Measurements from ENCODE around the gene ZFP3. TPM values are rescaled to one million over a fixed set of nuclear protein-coding genes. Genes with fewer than 3 reads are reported as not detected.

Gene ZFP3
- total and polyA plus RNA-seq, 4 donors, result 2.3 to 7.3 (median 3.7) TPM

DNA sequence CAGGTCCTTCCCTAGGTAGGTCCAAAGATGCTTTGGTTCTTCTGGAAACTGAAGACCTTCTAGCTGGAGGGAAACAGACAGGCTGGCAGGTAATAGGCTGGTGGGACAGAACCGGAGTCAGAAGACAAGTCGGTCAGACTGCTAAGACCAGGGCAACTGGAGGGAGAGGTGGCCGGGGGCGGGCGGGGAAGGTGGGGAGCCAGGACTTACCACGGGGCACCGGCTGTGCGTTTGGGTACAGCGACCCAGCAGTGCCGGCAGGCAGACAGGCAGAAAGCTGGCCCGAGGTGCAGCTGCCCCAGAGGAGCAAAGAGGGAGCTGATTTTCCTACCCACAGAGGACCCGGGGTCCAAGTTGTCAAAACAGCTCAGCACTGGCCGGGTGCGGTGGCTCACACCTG lies 43.6 kb upstream of the ZFP3 start:
- DNase-seq (no peak), ATAC-seq (ENCODE audit: insufficient read depth, low FRiP score) (no peak)
- no peak overlapping the region for H3K27ac ChIP-seq (ENCODE audit: low read depth in 1 of 2, low read length in 1 of 2)
- H3K9me3 ChIP-seq (ENCODE audit: control insufficient read depth in 4 of 4, insufficient read depth in 3 of 4, low read length in 3 of 4), result no peaks in the 10 kb centered on the region
- 82 to 92% methylated on average over 14 of the region's 14 CpGs for WGBS, 2 donors
- TF ChIP-seq, protein P1, sequence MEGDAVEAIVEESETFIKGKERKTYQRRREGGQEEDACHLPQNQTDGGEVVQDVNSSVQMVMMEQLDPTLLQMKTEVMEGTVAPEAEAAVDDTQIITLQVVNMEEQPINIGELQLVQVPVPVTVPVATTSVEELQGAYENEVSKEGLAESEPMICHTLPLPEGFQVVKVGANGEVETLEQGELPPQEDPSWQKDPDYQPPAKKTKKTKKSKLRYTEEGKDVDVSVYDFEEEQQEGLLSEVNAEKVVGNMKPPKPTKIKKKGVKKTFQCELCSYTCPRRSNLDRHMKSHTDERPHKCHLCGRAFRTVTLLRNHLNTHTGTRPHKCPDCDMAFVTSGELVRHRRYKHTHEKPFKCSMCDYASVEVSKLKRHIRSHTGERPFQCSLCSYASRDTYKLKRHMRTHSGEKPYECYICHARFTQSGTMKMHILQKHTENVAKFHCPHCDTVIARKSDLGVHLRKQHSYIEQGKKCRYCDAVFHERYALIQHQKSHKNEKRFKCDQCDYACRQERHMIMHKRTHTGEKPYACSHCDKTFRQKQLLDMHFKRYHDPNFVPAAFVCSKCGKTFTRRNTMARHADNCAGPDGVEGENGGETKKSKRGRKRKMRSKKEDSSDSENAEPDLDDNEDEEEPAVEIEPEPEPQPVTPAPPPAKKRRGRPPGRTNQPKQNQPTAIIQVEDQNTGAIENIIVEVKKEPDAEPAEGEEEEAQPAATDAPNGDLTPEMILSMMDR (IDR thresholded peaks at IDR 0.05; ENCODE audit: control extremely low read depth, extremely low read depth), result no peak
- H3K36me3 ChIP-seq (ENCODE audit: control insufficient read depth in 4 of 4, insufficient read depth in 4 of 4, low read length in 4 of 4), result no peaks in the 10 kb centered on the region
- peaks cover 0 to 12% (median 0%) of the 10 kb centered on the region in 3 donors for H3K27me3 ChIP-seq (ENCODE audit: control insufficient read depth in 3 of 3, insufficient read depth in 3 of 3, low read length in 2 of 3)
- peaks cover 0 to 5% (median 0%) of the 10 kb centered on the region in 5 donors for H3K4me1 ChIP-seq (ENCODE audit: control insufficient read depth in 5 of 5, insufficient read depth in 5 of 5, low read length in 5 of 5)
- no peak overlapping the region for H3K4me3 ChIP-seq
- no peak overlapping the region for H3K9ac ChIP-seq (ENCODE audit: insufficient read depth in 1 of 2, low read length in 2 of 2)

DNA sequence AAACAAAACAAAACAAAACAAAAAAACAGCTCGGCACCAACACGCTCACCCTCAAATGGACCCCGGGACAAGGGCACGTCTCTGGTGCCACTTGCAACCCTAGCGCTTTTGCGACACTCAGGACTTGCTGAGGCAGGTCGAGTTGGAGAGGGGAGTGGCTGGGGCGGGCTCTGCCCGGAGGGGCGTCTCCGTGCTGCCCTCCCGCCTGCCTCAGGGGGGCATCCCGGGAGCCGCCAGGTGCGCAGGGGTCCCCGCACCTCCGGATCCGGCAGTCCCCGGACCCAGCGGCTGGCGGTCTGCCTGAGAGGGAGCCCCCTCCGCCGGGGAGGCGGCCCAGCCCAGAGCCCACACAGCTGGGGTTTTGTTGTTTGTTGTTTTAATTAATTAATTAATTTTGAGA lies 43.0 kb upstream of the ZFP3 start, which contains the start of gene SLC52A1:
Gene SLC52A1, minus strand, starts transcription at position 112 of the 400 bp plus-strand sequence. CDS start 820 bp downstream, outside the sequence.
- no peak within 1 kb of the TSS for H3K27ac ChIP-seq (ENCODE audit: low read depth in 1 of 2, low read length in 1 of 2)
- WGBS, 2 donors, result 8 to 13% methylated on average over 14 to 24 of the region's 24 CpGs
- DNase-seq (peak in 1 of 3 donors; percentile 13), ATAC-seq (ENCODE audit: insufficient read depth, low FRiP score) (no peak)
- no peak within 1 kb of the TSS for H3K9ac ChIP-seq (ENCODE audit: insufficient read depth in 1 of 2, low read length in 2 of 2)
- H3K36me3 ChIP-seq (ENCODE audit: control insufficient read depth in 4 of 4, insufficient read depth in 4 of 4, low read length in 4 of 4), result no peaks in the 10 kb centered on the region
- peaks cover 0 to 5% (median 0%) of the 10 kb centered on the region in 5 donors for H3K4me1 ChIP-seq (ENCODE audit: control insufficient read depth in 5 of 5, insufficient read depth in 5 of 5, low read length in 5 of 5)
- no peak within 1 kb of the TSS for H3K4me3 ChIP-seq
- H3K9me3 ChIP-seq (ENCODE audit: control insufficient read depth in 4 of 4, insufficient read depth in 3 of 4, low read length in 3 of 4), result no peaks in the 10 kb centered on the region
- peaks cover 0 to 12% (median 0%) of the 10 kb centered on the region in 3 donors for H3K27me3 ChIP-seq (ENCODE audit: control insufficient read depth in 3 of 3, insufficient read depth in 3 of 3, low read length in 2 of 3)
- TF ChIP-seq, protein P1 (IDR thresholded peaks at IDR 0.05; ENCODE audit: control extremely low read depth, extremely low read depth), result no peak

DNA sequence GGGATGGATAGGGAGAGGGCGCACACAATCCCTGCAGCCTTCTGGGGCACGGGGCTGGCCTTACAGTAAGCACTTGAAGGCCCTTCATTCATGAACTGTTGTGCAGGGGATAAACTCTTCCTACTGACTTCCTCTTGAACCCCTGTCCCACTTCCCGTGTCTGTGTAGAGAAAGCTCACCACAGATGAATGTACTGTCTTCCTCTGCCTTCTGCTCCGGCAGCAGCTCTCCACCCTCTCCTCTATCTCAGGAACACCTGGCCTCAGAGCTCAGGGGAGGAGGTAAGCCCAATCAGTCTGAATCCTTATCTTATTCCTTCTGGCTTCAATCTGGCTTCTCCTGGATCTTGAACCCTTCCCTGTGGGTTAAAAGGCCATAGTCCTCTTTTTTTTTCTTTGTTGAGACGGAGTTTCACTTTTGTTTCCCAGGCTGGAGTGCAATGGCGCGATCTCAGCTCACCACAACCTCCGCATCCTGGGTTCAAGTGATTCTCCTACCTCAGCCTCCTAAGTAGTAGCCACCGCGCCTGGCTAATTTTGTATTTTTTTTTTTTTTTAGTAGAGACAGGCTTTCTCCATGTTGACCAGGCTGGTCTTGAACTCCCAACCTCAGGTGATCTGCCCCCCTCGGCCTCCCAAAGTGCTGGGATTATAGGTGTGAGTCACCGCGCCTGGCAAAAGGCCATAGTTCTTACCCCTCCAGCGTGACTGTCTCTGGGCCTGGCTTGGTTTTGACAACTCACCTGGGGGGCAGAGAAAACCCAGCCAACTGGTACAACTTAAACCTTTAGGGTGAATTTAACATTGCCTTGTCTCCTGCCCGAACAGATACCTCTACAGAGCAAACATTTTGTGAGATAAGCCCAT lies 35.9 kb upstream of the ZFP3 start:
- H3K27ac ChIP-seq (ENCODE audit: low read depth in 1 of 2, low read length in 1 of 2), result no peak overlapping the region
- H3K27me3 ChIP-seq (ENCODE audit: control insufficient read depth in 3 of 3, insufficient read depth in 3 of 3, low read length in 2 of 3), result no peaks in the 10 kb centered on the region
- H3K4me3 ChIP-seq, result no peak overlapping the region
- 79 to 84% methylated on average over 15 of the region's 15 CpGs for WGBS, 2 donors
- TF ChIP-seq, protein P1 (IDR thresholded peaks at IDR 0.05; ENCODE audit: control extremely low read depth, extremely low read depth), result no peak
- ATAC-seq (ENCODE audit: insufficient read depth, low FRiP score) (no peak), DNase-seq (no peak)
- H3K36me3 ChIP-seq (ENCODE audit: control insufficient read depth in 4 of 4, insufficient read depth in 4 of 4, low read length in 4 of 4), result no peaks in the 10 kb centered on the region
- H3K4me1 ChIP-seq (ENCODE audit: control insufficient read depth in 5 of 5, insufficient read depth in 5 of 5, low read length in 5 of 5), result no peaks in the 10 kb centered on the region
- H3K9ac ChIP-seq (ENCODE audit: insufficient read depth in 1 of 2, low read length in 2 of 2), result no peak overlapping the region
- H3K9me3 ChIP-seq (ENCODE audit: control insufficient read depth in 4 of 4, insufficient read depth in 3 of 4, low read length in 3 of 4), result no peaks in the 10 kb centered on the region

All from lung (tissue), 12 donors.